Neural cell (in vitro differentiated cells): ENCODE data around the gene CARS2.

Experiments used
- EP300 ChIP-seq: fragments of 450-650 bp; conservative IDR thresholded peaks from 2 replicates; pipeline ENCODE4 v1.6.1; 2014; ENCODE audit warnings: antibody characterized with exemption, mild to moderate bottlenecking, moderate library complexity; ENCODE audit not compliant: poor library complexity, severe bottlenecking
- EZH2 ChIP-seq: fragments of 200-600, 300-800 bp; shearing (Covaris generic), sonication (generic); IDR thresholded peaks from 2 replicates; pipeline ENCODE4 v1.6.1; 2014; ENCODE audit warnings: antibody characterized with exemption, low read length, borderline replicate concordance, mild to moderate bottlenecking; ENCODE audit not compliant: insufficient read depth, poor library complexity, severe bottlenecking
- MXI1 ChIP-seq: fragments of 450-650 bp; conservative IDR thresholded peaks from 2 replicates; pipeline ENCODE4 v1.6.1; 2014; ENCODE audit warnings: antibody characterized with exemption, mild to moderate bottlenecking; ENCODE audit not compliant: poor library complexity, severe bottlenecking
- POLR2AphosphoS5 ChIP-seq: IDR thresholded peaks from 2 replicates; pipeline ENCODE4 v1.6.1; 2012
- TF ChIP-seq, protein P1 (sequence below): fragments of 450-650 bp; IDR thresholded peaks from 2 replicates; pipeline ENCODE4 v1.5.1; 2014; ENCODE audit warnings: antibody characterized with exemption, mild to moderate bottlenecking, moderate library complexity; ENCODE audit not compliant: poor library complexity, severe bottlenecking
- TF ChIP-seq, protein P2 (sequence below): IDR thresholded peaks from 2 replicates; pipeline ENCODE4 v1.6.1; 2012; ENCODE audit warnings: borderline replicate concordance

DNA sequence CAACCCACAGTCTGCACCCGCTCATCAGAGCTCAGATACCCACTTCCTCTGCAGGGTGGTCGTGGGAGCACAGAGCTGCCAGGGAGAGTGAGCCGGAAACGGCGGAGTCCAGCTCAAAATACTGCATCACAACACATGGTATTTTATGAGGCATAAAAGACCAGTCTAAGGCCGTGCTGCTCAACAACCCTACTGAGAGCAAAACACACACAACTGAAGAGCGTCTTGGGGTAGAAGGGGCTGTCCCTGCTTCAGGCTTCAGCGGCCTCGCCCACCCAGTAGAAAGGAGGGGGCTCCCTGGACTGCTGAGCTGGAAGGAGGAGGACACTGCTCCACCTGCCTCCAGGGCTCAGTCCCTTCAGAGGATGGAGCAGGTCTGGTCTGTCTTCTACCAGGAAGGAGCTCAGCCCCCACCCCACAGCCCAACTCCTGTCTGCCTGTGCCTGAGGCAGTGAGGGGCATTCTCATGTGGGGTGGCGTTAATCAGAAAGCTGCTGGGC, 53.6 kb downstream of the CARS2 start:
- TF ChIP-seq, protein P1, sequence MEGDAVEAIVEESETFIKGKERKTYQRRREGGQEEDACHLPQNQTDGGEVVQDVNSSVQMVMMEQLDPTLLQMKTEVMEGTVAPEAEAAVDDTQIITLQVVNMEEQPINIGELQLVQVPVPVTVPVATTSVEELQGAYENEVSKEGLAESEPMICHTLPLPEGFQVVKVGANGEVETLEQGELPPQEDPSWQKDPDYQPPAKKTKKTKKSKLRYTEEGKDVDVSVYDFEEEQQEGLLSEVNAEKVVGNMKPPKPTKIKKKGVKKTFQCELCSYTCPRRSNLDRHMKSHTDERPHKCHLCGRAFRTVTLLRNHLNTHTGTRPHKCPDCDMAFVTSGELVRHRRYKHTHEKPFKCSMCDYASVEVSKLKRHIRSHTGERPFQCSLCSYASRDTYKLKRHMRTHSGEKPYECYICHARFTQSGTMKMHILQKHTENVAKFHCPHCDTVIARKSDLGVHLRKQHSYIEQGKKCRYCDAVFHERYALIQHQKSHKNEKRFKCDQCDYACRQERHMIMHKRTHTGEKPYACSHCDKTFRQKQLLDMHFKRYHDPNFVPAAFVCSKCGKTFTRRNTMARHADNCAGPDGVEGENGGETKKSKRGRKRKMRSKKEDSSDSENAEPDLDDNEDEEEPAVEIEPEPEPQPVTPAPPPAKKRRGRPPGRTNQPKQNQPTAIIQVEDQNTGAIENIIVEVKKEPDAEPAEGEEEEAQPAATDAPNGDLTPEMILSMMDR: no peak
- TF ChIP-seq POLR2AphosphoS5 (no peak), EP300 (no peak), MXI1 (no peak), EZH2 (no peak)
- TF ChIP-seq, protein P2, sequence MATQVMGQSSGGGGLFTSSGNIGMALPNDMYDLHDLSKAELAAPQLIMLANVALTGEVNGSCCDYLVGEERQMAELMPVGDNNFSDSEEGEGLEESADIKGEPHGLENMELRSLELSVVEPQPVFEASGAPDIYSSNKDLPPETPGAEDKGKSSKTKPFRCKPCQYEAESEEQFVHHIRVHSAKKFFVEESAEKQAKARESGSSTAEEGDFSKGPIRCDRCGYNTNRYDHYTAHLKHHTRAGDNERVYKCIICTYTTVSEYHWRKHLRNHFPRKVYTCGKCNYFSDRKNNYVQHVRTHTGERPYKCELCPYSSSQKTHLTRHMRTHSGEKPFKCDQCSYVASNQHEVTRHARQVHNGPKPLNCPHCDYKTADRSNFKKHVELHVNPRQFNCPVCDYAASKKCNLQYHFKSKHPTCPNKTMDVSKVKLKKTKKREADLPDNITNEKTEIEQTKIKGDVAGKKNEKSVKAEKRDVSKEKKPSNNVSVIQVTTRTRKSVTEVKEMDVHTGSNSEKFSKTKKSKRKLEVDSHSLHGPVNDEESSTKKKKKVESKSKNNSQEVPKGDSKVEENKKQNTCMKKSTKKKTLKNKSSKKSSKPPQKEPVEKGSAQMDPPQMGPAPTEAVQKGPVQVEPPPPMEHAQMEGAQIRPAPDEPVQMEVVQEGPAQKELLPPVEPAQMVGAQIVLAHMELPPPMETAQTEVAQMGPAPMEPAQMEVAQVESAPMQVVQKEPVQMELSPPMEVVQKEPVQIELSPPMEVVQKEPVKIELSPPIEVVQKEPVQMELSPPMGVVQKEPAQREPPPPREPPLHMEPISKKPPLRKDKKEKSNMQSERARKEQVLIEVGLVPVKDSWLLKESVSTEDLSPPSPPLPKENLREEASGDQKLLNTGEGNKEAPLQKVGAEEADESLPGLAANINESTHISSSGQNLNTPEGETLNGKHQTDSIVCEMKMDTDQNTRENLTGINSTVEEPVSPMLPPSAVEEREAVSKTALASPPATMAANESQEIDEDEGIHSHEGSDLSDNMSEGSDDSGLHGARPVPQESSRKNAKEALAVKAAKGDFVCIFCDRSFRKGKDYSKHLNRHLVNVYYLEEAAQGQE: no peak
